HG03442 (cell line): ENCODE measurements around the gene AURKAIP1.
A peak's percentile ranks its signal among the peaks of the same experiment; 100 is the strongest.
"Not testable (repeated sequence)": the region's sequence is repeated elsewhere in the genome, so short reads cannot be mapped to it uniquely, and the experiment has no call there.

Experiments
- ATAC-seq: cut with Tn5 transposase; IDR thresholded peaks from one replicate; pipeline ENCODE4 v1.9.1; 2021; ENCODE audit warnings: mild to moderate bottlenecking, moderate library complexity; ENCODE audit not compliant: unreplicated experiment

AURKAIP1 gene

GRCh38 chr1:1387098-1388077, 12.4 kb upstream of the AURKAIP1 start:
- ATAC-seq = no peak

DNA sequence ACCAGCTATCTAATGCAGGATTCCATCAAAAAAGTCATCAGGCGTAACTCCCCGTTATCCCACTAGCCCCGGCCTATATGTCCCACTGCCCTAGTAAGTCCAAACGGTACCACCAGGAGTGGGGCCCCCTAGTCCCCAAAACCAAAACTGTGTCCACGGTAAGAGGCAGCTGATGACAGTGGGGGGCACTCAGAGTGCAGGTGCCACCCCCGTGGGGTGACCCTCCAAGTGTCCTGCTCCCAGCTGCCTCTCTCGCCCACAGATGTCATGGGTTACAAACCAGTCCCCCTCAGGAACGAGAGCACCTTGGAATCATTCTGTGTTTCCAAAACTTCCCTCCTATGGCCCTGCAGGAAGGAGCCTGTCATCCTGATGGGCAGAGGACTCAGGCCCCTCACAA, 10.9 kb upstream of the AURKAIP1 start:
- ATAC-seq = no peak

DNA sequence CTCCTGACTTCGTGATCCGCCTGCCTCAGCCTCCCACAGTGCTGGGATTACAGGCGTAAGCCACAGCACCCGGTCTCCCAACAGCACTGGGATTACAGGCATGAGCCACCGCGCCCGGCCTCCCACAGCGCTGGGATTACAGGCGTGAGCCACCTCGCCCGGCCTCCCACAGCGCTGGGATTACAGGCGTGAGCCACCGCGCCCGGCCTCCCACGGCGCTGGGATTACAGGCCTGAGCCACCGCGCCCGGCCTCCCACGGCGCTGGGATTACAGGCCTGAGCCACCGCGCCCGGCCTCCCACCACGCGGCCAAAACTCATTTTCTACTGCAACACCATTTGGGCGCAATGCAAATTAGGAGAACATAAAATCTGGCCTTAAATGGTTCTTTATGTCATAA, 10.3 kb upstream of the AURKAIP1 start:
- not testable (repeated sequence) for ATAC-seq

DNA sequence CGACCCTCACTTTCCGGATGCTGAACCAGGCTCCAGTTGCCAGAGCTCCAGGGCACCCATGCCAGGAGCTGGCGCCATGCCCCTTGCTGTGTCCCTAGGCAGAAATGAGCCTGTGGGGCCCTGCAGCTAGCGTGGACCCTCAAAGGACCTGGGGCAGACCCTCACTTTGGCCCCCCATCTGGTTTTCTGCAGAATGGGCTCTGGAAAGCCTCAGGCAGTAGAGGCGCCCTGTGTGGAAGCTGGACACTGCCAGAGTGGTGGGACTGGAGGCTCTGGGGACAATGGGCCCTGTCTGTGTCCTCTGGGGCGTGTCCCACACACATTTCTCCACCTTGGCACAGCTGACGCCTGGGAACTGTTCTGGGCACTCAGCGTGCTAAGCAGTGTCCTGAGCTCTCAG, 6.3 kb upstream of the AURKAIP1 start:
- no peak for ATAC-seq

GRCh38 chr1:1380860-1381259, 5.9 kb upstream of the AURKAIP1 start:
- ATAC-seq = no peak

GRCh38 chr1:1377540-1378205, 2.7 kb upstream of the AURKAIP1 start:
- ATAC-seq = no peak

DNA sequence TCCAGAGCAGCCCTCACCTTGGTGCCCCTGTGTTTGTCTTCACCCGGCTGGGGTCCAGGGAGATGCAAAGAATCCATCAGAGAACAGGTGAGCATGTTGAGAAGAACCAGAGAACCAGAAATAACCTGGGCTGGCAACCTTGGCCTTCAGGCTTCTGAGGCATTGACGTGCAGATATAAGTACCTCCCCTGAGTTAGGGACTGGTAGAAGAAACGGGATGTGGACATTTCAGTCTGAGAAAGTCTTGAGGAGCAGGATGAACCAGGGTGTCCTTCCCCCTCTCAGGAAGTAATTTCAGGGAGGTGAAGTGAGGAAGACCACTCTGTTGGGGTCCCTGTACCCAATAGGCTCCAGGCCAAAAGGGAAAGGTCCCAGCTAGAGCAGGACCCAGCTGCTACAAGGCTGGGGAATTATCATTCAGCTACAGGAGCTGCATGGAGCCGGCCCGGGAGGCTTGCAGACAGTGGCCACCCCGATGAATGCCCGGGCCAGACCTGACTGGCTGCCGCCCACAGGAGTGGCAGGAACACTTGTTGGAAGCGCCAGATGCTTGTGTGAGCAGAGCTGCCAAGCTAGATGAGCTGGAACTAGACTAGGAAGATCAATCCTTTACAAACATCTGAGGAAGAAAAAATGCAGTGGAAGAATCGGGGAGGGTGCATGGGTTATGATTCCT, 1.7 kb upstream of the AURKAIP1 start:
- ATAC-seq = no peak

GRCh38 chr1:1374589-1374928, 448 bp downstream of the AURKAIP1 start:
- ATAC-seq = peak; percentile 3

DNA sequence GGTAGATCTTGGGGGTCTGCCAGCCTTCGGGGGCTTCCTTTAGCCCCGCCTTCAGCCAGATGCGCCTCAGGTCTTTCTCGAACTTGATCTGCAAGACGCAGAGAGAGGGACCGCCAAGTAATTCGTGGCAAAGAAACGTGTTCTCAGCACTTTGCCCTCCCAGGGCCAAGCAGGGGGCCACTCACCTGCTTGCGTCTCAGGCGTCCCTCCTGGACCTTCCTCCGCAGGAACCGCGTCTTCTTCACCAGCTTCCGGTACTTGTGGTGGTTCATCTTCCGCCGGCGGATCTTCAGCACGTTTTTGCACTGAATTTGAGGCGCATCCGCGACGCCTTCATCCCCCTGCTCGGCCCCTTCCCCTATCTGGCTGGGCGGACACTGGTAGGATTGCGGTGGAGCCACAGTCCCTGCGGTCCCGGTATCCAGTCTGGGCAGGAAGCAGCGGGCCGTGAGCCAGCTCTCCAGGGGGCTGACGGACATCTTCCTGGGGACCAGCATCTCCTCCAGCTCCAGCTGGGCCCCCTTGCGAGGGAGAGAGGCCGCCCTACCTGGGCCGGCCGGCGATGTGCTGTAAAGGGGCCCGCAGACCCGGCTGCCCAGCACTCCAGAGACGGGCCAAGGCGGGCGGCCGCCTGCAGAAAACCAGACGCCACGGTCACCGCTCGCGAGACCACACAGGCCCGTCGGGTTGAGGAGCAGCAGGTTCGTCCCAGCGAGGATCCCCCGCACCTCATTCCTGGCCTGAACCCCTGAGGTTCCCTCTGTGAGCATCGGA, 1.0 kb downstream of the AURKAIP1 start:
- no peak for ATAC-seq

DNA sequence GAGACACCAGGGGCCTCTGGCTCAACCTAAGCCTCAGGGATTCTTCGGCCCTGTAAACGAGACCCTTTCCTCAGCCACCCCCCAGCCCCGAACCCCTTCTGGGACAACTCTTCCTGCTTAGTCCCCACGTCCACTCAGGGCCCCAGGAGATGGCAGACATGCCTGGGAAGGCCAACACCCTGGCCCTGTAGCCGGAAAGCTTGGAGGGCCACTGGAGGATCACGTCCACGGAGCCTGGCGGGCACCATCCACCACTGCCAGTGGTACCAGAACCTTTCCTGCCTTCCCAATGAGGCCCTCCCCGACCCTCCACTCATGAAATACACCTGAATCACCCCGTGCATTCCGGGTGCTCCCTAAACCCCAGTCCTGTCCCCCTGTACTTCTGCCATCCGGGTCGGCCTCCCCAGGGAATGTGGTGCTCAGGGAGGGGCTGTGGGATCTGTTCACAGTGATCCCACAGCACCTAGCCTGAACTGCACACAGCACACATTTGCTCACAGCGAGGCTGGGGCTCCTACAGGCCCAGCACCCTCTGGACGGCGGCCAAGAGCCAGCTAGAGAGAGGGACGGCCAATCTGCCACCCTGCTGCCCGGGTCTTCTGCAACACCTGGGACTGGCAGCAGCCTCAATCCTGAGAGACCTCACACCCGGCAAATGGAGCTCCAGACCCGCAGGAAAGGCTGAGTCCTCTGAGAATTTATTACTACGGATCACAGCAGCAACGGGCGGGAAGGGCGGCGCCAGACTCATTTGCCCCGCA, 1.8 kb downstream of the AURKAIP1 start:
- no peak for ATAC-seq

GRCh38 chr1:1371746-1372711, 3.0 kb downstream of the AURKAIP1 start:
- no peak for ATAC-seq

DNA sequence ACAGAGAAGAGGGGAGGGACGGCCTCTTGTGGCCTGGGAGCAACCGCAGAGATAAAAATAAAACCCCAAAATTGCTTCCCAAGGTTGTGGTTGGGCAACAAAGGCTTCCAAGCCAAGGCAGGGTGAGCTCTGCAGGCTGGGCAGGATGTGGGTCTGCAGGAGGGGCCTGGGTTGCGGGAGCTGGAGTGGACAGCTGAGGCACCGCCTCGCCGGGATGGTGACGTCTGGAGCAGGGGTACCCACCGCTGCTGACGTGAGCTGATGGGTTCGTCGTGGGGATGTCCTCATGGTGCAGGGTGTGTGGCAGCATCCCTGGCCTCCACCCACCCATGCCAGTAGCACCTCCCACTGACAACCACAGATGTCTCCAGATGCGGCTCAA, 3.7 kb downstream of the AURKAIP1 start:
- no peak for ATAC-seq

DNA sequence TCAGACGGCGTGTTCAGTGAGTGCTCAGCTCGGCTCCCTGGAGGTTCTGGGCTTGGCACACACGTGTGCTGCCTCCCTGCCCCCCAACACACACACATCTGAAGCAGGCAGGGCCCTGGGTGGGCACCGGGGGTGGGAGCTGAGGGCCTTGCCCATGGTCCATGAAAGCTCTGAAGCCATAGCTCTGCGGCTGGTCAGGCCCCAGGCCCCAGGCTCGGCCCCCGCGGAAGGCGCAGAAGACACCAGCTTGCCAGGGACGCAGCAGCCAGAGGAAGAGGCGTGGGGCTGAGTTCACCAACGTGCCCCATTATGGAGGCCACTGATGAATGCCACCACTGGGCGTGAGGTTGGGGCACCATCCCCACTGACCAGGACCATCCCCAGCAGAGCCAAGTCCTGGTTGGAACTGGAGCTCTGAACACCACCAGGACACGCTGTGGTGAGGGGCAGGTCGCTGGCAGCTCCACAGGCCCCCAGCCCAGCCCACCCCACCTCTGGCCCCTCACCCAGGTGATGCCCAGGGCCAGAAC, 4.2 kb downstream of the AURKAIP1 start:
- ATAC-seq = no peak

DNA sequence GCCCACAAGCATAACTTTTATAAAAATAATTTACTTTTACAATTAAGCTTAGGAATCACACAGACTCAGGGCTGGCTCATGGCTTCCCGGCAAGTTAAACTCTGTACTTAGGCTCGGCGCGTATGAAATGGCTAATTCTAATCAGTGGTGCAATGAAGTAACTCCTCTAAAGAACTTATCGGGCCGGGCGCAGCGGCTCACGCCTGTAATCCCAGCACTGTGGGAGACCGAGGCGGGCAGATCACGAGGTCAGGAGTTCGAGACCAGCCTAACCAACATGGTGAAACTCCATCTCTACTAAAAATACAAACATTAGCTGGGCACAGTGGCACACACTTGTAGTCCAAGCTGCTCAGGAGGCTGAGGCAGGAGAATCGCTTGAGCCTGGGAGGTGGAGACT, 4.9 kb downstream of the AURKAIP1 start:
- not testable (repeated sequence) for ATAC-seq

GRCh38 chr1:1367315-1367714, 7.7 kb downstream of the AURKAIP1 start:
- no peak for ATAC-seq

DNA sequence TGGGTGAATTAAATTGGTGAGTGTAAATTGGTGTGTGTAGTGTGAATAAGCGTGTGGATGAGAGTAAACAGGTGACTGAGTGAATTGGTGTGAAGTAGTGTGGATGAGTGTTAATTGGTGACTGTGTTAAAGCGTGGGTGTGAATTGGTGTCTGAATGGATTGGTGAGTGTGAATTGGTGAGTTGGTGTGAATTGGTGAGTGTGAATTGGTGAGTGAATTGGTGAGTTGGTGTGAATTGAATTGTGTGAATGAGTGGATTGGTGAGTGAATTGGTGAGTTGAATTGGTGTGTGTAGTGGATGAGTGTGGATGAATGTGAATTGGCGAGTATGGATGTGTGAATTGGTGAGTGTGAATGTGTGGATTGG, 8.3 kb downstream of the AURKAIP1 start:
- ATAC-seq = no peak

- ATAC-seq = no peak
Observed at GRCh38 chr1:1365875-1366698, 8.9 kb downstream of the AURKAIP1 start.

DNA sequence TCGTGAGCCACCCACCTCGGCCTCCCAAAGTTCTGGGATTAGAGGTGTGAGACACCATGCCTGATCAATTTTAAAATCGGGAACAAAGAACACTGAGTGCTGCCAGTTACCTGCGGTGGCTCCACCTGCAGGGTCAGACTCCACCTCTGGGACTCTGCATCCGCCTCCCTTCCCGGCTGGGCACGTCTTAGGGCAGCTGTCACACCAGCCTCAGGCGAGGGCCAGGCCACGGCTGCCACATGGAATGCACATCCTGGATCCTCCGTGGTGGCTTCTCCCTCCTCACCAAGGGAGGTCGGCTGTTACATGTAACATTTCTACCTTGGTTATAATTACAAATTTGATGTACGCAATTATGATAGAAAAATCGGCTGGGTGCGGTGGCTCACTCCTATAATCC, 10.7 kb downstream of the AURKAIP1 start:
- ATAC-seq = no peak
